ENCODE results near the gene METTL23.

GRCh38 chr17:76753061-76753961 lies 26.7 kb downstream of the METTL23 start:
- TF ChIP-seq CTCF (IDR thresholded peaks at IDR 0.05; ENCODE audit: poor library complexity, severe bottlenecking), result no peak
- no peak for TF ChIP-seq EZH2 (IDR thresholded peaks at IDR 0.05; ENCODE audit: borderline replicate concordance, insufficient read depth, low read length, poor library complexity, severe bottlenecking)
- no peak for TF ChIP-seq MXI1 (conservative IDR thresholded peaks at IDR 0.05; ENCODE audit: poor library complexity, severe bottlenecking)
- no peak for TF ChIP-seq EP300 (conservative IDR thresholded peaks at IDR 0.05; ENCODE audit: poor library complexity, severe bottlenecking)
- TF ChIP-seq POLR2AphosphoS5 (IDR thresholded peaks at IDR 0.05), result no peak
- TF ChIP-seq RAD21 (conservative IDR thresholded peaks at IDR 0.05), result no peak
